ENCODE measurements around the gene GNL3L.
"Not testable (repeated sequence)": the region's sequence is repeated elsewhere in the genome, so short reads cannot be mapped to it uniquely, and the experiment has no call there.

The GNL3L gene

GRCh38 chrX:54529552-54530356, at the start of gene GNL3L:
Gene GNL3L (plus strand): TSS chrX:54530219. CDS start chrX:54532567, 2,348 bp downstream.
- peak; percentile 85 to 91 (median 85) for DNase-seq

- DNase-seq = no peak
Observed at GRCh38 chrX:54482839-54483593, 47.0 kb upstream of the GNL3L start.

- DNase-seq = no peak
Observed at GRCh38 chrX:54483946-54484345, 46.1 kb upstream of the GNL3L start.

- DNase-seq = no peak
Observed at GRCh38 chrX:54484666-54485065, 45.4 kb upstream of the GNL3L start.

GRCh38 chrX:54489819-54490218, 40.2 kb upstream of the GNL3L start:
- not testable (repeated sequence) for DNase-seq

GRCh38 chrX:54492340-54492739, 37.7 kb upstream of the GNL3L start:
- DNase-seq = no peak

GRCh38 chrX:54494166-54494988, 35.6 kb upstream of the GNL3L start:
- no peak for DNase-seq

GRCh38 chrX:54494989-54495813, 34.8 kb upstream of the GNL3L start:
- DNase-seq = peak in 1 of 3 donors; percentile 7

- peak in 2 of 3 donors; percentile 12 to 57 for DNase-seq
Observed at GRCh38 chrX:54495814-54496516, 34.1 kb upstream of the GNL3L start, which contains the start of gene FGD1. Gene FGD1 (minus strand): TSS chrX:54496234. CDS start chrX:54495432, 802 bp downstream.

- no peak for DNase-seq
Observed at GRCh38 chrX:54496517-54496852, 33.5 kb upstream of the GNL3L start.

GRCh38 chrX:54496936-54497335, 33.1 kb upstream of the GNL3L start:
- DNase-seq = no peak

GRCh38 chrX:54509400-54509799, 20.6 kb upstream of the GNL3L start:
- DNase-seq = no peak

- no peak for DNase-seq
Observed at GRCh38 chrX:54529151-54529550, 868 bp upstream of the GNL3L start.

GRCh38 chrX:54530357-54530900, 410 bp downstream of the GNL3L start:
- peak in 2 of 3 donors; percentile 3 to 7 for DNase-seq

- DNase-seq = no peak
Observed at GRCh38 chrX:54534271-54534670, 4.3 kb downstream of the GNL3L start.

GRCh38 chrX:54540289-54540688, 10.3 kb downstream of the GNL3L start:
- no peak for DNase-seq

- DNase-seq = not testable (repeated sequence)
Observed at GRCh38 chrX:54542239-54542638, 12.2 kb downstream of the GNL3L start.

- DNase-seq = no peak
Observed at GRCh38 chrX:54550821-54551220, 20.8 kb downstream of the GNL3L start.

GRCh38 chrX:54551801-54552200, 21.8 kb downstream of the GNL3L start:
- no peak for DNase-seq

GRCh38 chrX:54555006-54555405, 25.0 kb downstream of the GNL3L start:
- DNase-seq = not testable (repeated sequence)

- no peak for DNase-seq
Observed at GRCh38 chrX:54560411-54560810, 30.4 kb downstream of the GNL3L start.
